ENCODE data around the gene LZTR1. TPM values are rescaled to one million over a fixed set of nuclear protein-coding genes. Genes with fewer than 3 reads are reported as not detected.

The LZTR1 gene
- total and polyA plus RNA-seq, 3 experiments from 2014 or later, result 17.1 to 78.7 (median 75.0) TPM

GRCh38 chr22:20996031-20996410 is 13.9 kb downstream of the LZTR1 start:
- Mint-ChIP-seq H3K4me3 (no peak overlapping the region), H3K27me3 (no peaks in the 10 kb centered on the region), H3K9me3 (no peaks in the 10 kb centered on the region), H3K4me1 (peaks cover 2 to 26% (median 8%) of the 10 kb centered on the region in 3 donors), H3K27ac (peak overlapping the region in 1 of 8 donors; percentile 30), H3K36me3 (peaks cover 0 to 81% (median 0%) of the 10 kb centered on the region in 3 donors)
- no peaks in the 10 kb centered on the region for H3K27me3 ChIP-seq (ENCODE audit: insufficient read depth, low read length, poor library complexity, severe bottlenecking)
- H3K9me3 ChIP-seq (ENCODE audit: low read length), result no peaks in the 10 kb centered on the region
- peaks cover 15% of the 10 kb centered on the region for H3K4me1 ChIP-seq (ENCODE audit: insufficient read depth, low read length)
- no peak for DNase-seq
- no peak overlapping the region for H3K4me3 ChIP-seq (ENCODE audit: low read length)
- H3K36me3 ChIP-seq (ENCODE audit: insufficient read depth, low read length), result peaks cover 22% of the 10 kb centered on the region
- H3K27ac ChIP-seq (ENCODE audit: low read depth, low read length), result no peak overlapping the region
- ChIA-PET POLR2A (no interaction called here), CTCF (no interaction called here)

DNA sequence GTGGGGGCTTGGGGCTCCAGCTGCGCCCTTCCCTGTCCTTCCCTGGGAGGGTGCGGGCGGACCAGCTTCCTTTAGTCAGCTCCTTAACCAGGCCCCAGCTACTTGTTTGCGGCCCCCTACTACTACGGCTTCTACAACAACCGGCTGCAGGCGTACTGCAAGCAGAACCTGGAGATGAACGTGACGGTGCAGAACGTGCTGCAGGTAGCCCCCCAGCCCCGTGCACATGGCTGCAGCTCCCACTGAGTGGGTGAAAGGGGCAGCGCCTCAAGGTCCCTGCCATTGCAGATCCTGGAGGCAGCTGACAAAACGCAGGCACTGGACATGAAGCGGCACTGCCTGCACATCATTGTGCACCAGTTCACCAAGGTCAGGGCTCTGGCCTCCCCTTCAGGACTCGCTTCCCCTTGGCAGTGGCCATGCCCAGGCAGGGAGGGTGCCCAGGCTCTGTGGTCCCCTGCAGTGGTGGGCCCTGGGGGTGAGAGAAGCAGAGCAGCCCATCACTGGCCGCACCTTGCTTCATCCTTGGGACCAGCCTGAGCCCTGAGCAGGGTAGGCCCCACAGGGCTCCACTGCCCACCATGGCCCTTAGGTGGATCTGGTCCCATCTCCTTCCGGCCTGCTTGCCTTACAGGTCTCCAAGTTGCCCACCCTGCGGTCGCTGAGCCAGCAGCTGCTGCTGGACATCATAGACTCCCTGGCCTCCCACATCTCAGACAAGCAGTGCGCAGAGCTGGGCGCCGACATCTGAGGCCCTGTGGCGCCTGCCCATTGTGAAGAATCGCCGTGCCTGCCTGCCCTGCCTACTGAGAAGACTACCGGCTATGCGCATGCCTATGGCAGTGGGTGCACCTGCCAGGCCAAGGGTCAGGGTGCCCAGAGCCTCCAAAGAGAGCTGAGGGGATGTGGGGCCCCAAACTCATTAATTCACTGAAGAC is 14.8 kb downstream of the LZTR1 start:
- Mint-ChIP-seq H3K4me1 (peaks cover 9 to 34% (median 14%) of the 10 kb centered on the region in 3 donors), H3K9me3 (no peaks in the 10 kb centered on the region), H3K36me3 (peaks cover 0 to 83% (median 0%) of the 10 kb centered on the region in 3 donors), H3K4me3 (peak overlapping the region in 1 of 7 donors; percentile 51), H3K27ac (peak overlapping the region in 3 of 8 donors; percentile 36 to 76 (median 70)), H3K27me3 (peaks cover 0 to 3% of the 10 kb centered on the region in 2 donors)
- H3K27ac ChIP-seq (ENCODE audit: low read depth, low read length), result no peak overlapping the region
- no peaks in the 10 kb centered on the region for H3K27me3 ChIP-seq (ENCODE audit: insufficient read depth, low read length, poor library complexity, severe bottlenecking)
- DNase-seq, result no peak
- CTCF ChIA-PET, result interaction anchor here (0.9 kb wide), 1 partner anchor 15 kb away, joined by 3 read pairs; the partner anchor contains the start of gene LZTR1
- peaks cover 22% of the 10 kb centered on the region for H3K36me3 ChIP-seq (ENCODE audit: insufficient read depth, low read length)
- H3K4me3 ChIP-seq (ENCODE audit: low read length), result no peak overlapping the region
- no peaks in the 10 kb centered on the region for H3K9me3 ChIP-seq (ENCODE audit: low read length)
- peaks cover 18% of the 10 kb centered on the region for H3K4me1 ChIP-seq (ENCODE audit: insufficient read depth, low read length)
- POLR2A ChIA-PET, result no interaction called here

- Histone ChIP-seq H3K27ac (ENCODE audit: low read depth, low read length) (no peak overlapping the region), H3K4me1 (ENCODE audit: insufficient read depth, low read length) (peaks cover 18% of the 10 kb centered on the region), H3K36me3 (ENCODE audit: insufficient read depth, low read length) (peaks cover 22% of the 10 kb centered on the region), H3K9me3 (ENCODE audit: low read length) (no peaks in the 10 kb centered on the region), H3K4me3 (ENCODE audit: low read length) (no peak overlapping the region), H3K27me3 (ENCODE audit: insufficient read depth, low read length, poor library complexity, severe bottlenecking) (no peaks in the 10 kb centered on the region)
- Mint-ChIP-seq H3K9me3 (no peaks in the 10 kb centered on the region), H3K27ac (peak overlapping the region in 3 of 8 donors; percentile 36 to 76 (median 70)), H3K36me3 (peaks cover 0 to 81% (median 0%) of the 10 kb centered on the region in 3 donors), H3K27me3 (peaks cover 0 to 3% of the 10 kb centered on the region in 2 donors), H3K4me3 (peak overlapping the region in 1 of 7 donors; percentile 51), H3K4me1 (peaks cover 11 to 42% (median 18%) of the 10 kb centered on the region in 3 donors)
- POLR2A ChIA-PET, result interaction anchor here (1.9 kb wide), 1 partner anchor 16 kb away, joined by 7 read pairs; the partner anchor contains the start of gene LZTR1
- CTCF ChIA-PET, result no interaction called here
- no peak for DNase-seq
These were observed 15.6 kb downstream of the LZTR1 start for GRCh38 chr22:20997536-20998257.

GRCh38 chr22:20998411-20999336 is 16.6 kb downstream of the LZTR1 start:
- no peak overlapping the region for H3K27ac ChIP-seq (ENCODE audit: low read depth, low read length)
- H3K4me3 Mint-ChIP-seq, result no peak overlapping the region
- CTCF ChIA-PET, result no interaction called here

DNA sequence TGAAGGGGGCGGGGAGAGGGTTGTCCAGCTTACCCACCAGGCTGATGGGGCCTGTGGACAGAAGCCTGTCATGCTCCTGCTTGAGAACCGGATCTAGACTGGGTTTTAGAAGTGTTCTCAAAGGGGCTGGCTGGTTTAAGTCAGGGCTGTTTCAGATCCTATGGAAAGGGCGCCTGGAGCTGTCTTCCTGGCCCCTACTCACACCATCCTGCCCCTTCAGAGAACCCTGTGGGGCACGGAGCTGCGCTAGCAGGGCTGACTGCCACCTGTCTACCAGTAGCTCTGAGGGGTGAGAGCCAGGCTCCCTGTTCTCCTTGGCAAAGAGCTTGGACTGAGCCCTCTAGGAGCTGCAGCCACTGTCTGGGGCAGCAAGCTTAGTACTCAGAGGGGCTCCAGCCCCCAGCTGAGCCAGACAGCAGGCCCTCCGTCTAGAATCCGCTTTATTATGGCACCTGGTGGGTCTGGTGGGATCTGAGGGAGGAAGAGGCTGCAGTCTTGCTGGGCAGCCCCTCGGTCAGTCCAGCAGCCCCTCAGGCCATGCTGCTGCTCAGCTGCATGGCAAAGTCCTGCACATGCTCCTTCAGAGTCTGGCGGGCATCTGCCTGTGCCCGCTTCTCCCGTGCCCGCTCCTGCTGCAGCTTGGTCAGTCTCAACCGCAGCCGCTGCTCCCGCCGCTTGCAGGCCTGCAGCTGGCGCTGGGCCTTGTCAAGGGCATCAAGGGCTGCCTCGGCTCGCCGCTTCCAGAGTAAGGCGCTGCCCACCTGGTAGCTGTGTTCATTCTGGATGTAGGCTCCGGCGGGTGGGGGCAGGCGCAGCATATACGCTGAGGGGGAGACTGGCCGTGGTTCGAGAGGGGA is 17.5 kb downstream of the LZTR1 start:
- Mint-ChIP-seq H3K27ac (peak overlapping the region in 7 of 8 donors; percentile 43 to 100 (median 99)), H3K36me3 (peaks cover 0 to 70% (median 0%) of the 10 kb centered on the region in 3 donors), H3K9me3 (no peaks in the 10 kb centered on the region), H3K4me1 (peaks cover 22 to 55% (median 23%) of the 10 kb centered on the region in 3 donors), H3K27me3 (peaks cover 0 to 3% of the 10 kb centered on the region in 2 donors), H3K4me3 (peak overlapping the region in 4 of 7 donors; percentile 93 to 97 (median 96))
- Histone ChIP-seq H3K4me3 (ENCODE audit: low read length) (peak overlapping the region; percentile 65), H3K27ac (ENCODE audit: low read depth, low read length) (peak overlapping the region; percentile 99), H3K27me3 (ENCODE audit: insufficient read depth, low read length, poor library complexity, severe bottlenecking) (no peaks in the 10 kb centered on the region), H3K4me1 (ENCODE audit: insufficient read depth, low read length) (peaks cover 32% of the 10 kb centered on the region), H3K36me3 (ENCODE audit: insufficient read depth, low read length) (peaks cover 22% of the 10 kb centered on the region), H3K9me3 (ENCODE audit: low read length) (no peaks in the 10 kb centered on the region)
- POLR2A ChIA-PET, result interaction anchor here (1.9 kb wide), 1 partner anchor 18 kb away, joined by 7 read pairs; the partner anchor contains the start of gene LZTR1
- DNase-seq, result no peak
- CTCF ChIA-PET, result no interaction called here

More at GRCh38 chr22:20998411-20999336, 16.6 kb downstream of the LZTR1 start:
- POLR2A ChIA-PET, result interaction anchor here (1.9 kb wide), 1 partner anchor 17 kb away, joined by 7 read pairs; the partner anchor contains the start of gene LZTR1
- Histone ChIP-seq H3K27me3 (ENCODE audit: insufficient read depth, low read length, poor library complexity, severe bottlenecking) (no peaks in the 10 kb centered on the region), H3K4me3 (ENCODE audit: low read length) (no peak overlapping the region), H3K9me3 (ENCODE audit: low read length) (no peaks in the 10 kb centered on the region), H3K4me1 (ENCODE audit: insufficient read depth, low read length) (peaks cover 28% of the 10 kb centered on the region), H3K36me3 (ENCODE audit: insufficient read depth, low read length) (peaks cover 22% of the 10 kb centered on the region)
- Mint-ChIP-seq H3K9me3 (no peaks in the 10 kb centered on the region), H3K27me3 (peaks cover 0 to 3% of the 10 kb centered on the region in 2 donors), H3K27ac (peak overlapping the region in 5 of 8 donors; percentile 43 to 82 (median 65)), H3K4me1 (peaks cover 21 to 52% (median 23%) of the 10 kb centered on the region in 3 donors), H3K36me3 (peaks cover 0 to 74% (median 0%) of the 10 kb centered on the region in 3 donors)
- no peak for DNase-seq

DNA sequence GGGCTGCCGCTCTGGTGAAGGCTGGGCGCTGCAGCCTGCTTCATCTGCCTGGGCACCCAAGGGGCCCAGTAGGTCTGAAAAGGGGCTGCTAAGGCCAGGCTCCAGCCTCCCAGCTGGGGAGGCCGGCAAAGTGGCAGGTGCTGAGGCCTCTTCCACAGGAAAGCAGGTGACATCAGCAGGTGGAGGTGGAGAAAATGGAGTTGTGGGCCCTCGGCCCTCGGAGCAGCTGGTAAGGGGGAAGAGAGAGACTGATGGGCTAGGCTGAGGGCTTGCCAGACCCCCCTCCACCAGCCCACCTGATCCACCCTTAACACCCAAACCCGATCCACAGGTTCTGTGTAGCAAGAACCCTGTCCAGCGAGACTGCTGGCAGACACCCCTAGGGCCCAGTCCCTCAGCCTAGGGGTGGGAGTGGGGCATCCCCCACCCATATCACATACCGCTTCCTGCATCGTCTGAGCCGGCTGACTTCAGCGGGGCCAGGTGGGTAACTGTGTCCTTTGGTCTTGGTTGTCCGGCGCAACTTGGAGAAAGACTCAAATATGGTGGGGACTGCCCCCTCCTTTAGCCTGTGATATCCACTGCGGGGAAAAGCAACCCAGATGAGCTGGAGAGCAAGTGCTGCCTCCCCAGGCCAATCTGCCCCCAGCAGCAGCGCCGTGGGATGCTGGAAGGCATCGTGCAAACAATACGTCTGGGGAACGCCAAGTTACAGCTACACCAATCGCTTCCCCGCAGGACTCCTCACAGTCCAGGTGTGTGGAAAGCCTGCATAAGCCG is 18.3 kb downstream of the LZTR1 start:
- H3K9me3 Mint-ChIP-seq, result no peaks in the 10 kb centered on the region
- H3K27ac Mint-ChIP-seq, result peak overlapping the region; percentile 97 to 100 (median 99)
- H3K4me1 Mint-ChIP-seq, result peaks cover 22 to 55% (median 23%) of the 10 kb centered on the region in 3 donors
- Histone ChIP-seq H3K4me3 (ENCODE audit: low read length) (peak overlapping the region; percentile 65), H3K27me3 (ENCODE audit: insufficient read depth, low read length, poor library complexity, severe bottlenecking) (no peaks in the 10 kb centered on the region), H3K9me3 (ENCODE audit: low read length) (no peaks in the 10 kb centered on the region), H3K27ac (ENCODE audit: low read depth, low read length) (peak overlapping the region; percentile 99), H3K4me1 (ENCODE audit: insufficient read depth, low read length) (peaks cover 32% of the 10 kb centered on the region), H3K36me3 (ENCODE audit: insufficient read depth, low read length) (peaks cover 22% of the 10 kb centered on the region)
- peaks cover 0 to 3% of the 10 kb centered on the region in 2 donors for H3K27me3 Mint-ChIP-seq
- no peak for DNase-seq
- peaks cover 0 to 63% (median 0%) of the 10 kb centered on the region in 3 donors for H3K36me3 Mint-ChIP-seq
- peak overlapping the region; percentile 85 to 97 (median 95) for H3K4me3 Mint-ChIP-seq
- CTCF ChIA-PET, result interaction anchor here (1.1 kb wide), 1 partner anchor 18 kb away, joined by 5 read pairs; the partner anchor contains the start of gene LZTR1
- POLR2A ChIA-PET, result interaction anchor here (1.0 to 1.4 kb wide), 2 partner anchors 18 to 681 kb away, joined by 3 to 6 read pairs; partner anchors contain the start of genes DGCR6L and LZTR1
